Endothelial cell of umbilical vein (primary cell): ENCODE measurements around the gene GLCE. TPM values are rescaled to one million over a fixed set of nuclear protein-coding genes. Genes with fewer than 3 reads are reported as not detected.

Source experiments
- BruUV-seq: library from RNA; stranded (reverse); fragments of 400-500 nt; replicated peaks from 2 replicates; lab custom pipeline; 2021; lab: Mats Ljungman, UMichigan
- CTCF ChIA-PET: fragments of 300-600, 350-600 bp; sonication (Branson Sonifier 250); formaldehyde crosslinking; loops from one replicate; lab custom pipeline; 2021; ENCODE audit warnings: antibody characterized with exemption, inconsistent platforms; lab: Charles Lee
- POLR2A ChIA-PET: fragments of 300-600, 350-600 bp; sonication (Branson Sonifier 250); formaldehyde crosslinking; loops from one replicate; lab custom pipeline; 2021; ENCODE audit warnings: antibody characterized with exemption, inconsistent platforms; lab: Charles Lee
- DNase-seq: peaks from one replicate; pipeline ENCODE4 v3.0.0-alpha.2; 2011; ENCODE audit warnings: low read depth, low spot score
- FAIRE-seq: peaks from 2 replicates; lab custom pipeline; 2011; peaks lifted over from hg19 to GRCh38; lab: Jason Lieb, UNC
- H2AFZ ChIP-seq: 2 replicates; pipeline ENCODE4 v1.6.0; 2012; ENCODE audit warnings: low read depth, low read length, control low read depth, inconsistent platforms
- H3K27ac ChIP-seq: 2 replicates; pipeline ENCODE4 v1.5.1; 2011; ENCODE audit warnings: low read depth, mild to moderate bottlenecking, control low read depth, low read length, moderate library complexity; ENCODE audit not compliant: insufficient read depth
- H3K27me3 ChIP-seq, 2 experiments: 2 replicates each; pipeline versions ENCODE4 v1.6.0 to v1.6.1; 2011; ENCODE audit warnings: low read length in 2 of 2, mixed read lengths in 1 of 2; ENCODE audit not compliant: control insufficient read depth in 2 of 2, insufficient read depth in 2 of 2
- H3K36me3 ChIP-seq, 2 experiments: 2 replicates in 1 of 2; 3 replicates in 1 of 2; pipeline ENCODE4 v1.5.1; 2011; ENCODE audit warnings: low read length in 2 of 2, mild to moderate bottlenecking in 1 of 2, moderate library complexity in 1 of 2; ENCODE audit not compliant: control insufficient read depth in 2 of 2, insufficient read depth in 2 of 2; ENCODE audit errors: extremely low read depth in 1 of 2
- H3K4me1 ChIP-seq: 3 replicates; pipeline ENCODE4 v1.5.1; 2011; ENCODE audit warnings: mild to moderate bottlenecking, low read length; ENCODE audit not compliant: control insufficient read depth, insufficient read depth; ENCODE audit errors: extremely low read depth
- H3K4me2 ChIP-seq: 2 replicates; pipeline ENCODE4 v1.6.1; 2011; ENCODE audit warnings: low read length, control low read depth, mixed read lengths; ENCODE audit not compliant: insufficient read depth
- H3K4me3 ChIP-seq, 3 experiments: fragments of 200-600 bp in 1 of 3; sonication (generic), shearing (Covaris generic) in 1 of 3; replicated peaks in 1 of 3; 2 replicates each; pipeline ENCODE4 v1.5.1; 2011 to 2016; ENCODE audit warnings: control low read depth in 3 of 3, low read length in 3 of 3, mild to moderate bottlenecking in 2 of 3, inconsistent platforms in 1 of 3, low read depth in 1 of 3, moderate library complexity in 1 of 3; ENCODE audit not compliant: insufficient read depth in 1 of 3
- H3K79me2 ChIP-seq: 2 replicates; pipeline ENCODE4 v1.6.0; 2012; ENCODE audit warnings: low read length, inconsistent platforms; ENCODE audit not compliant: control insufficient read depth, insufficient read depth
- H3K9ac ChIP-seq: replicated peaks from 2 replicates; pipeline ENCODE3; 2011; ENCODE audit warnings: low read length, control low read depth; ENCODE audit not compliant: insufficient read depth; ENCODE audit errors: extremely low read depth
- H3K9me1 ChIP-seq: replicated peaks from 3 replicates; pipeline ENCODE4 v1.6.0; 2011; ENCODE audit warnings: mild to moderate bottlenecking, low read length; ENCODE audit not compliant: control insufficient read depth, insufficient read depth; ENCODE audit errors: extremely low read depth
- H3K9me3 ChIP-seq: replicated peaks from 2 replicates; pipeline ENCODE4 v1.5.1; 2012; ENCODE audit warnings: low read length, inconsistent platforms; ENCODE audit not compliant: control insufficient read depth, insufficient read depth
- H4K20me1 ChIP-seq: replicated peaks from 2 replicates; pipeline ENCODE3; 2011; ENCODE audit warnings: mild to moderate bottlenecking, low read length; ENCODE audit not compliant: control insufficient read depth, insufficient read depth; ENCODE audit errors: extremely low read depth
- EZH2 ChIP-seq: IDR thresholded peaks from 2 replicates; pipeline ENCODE4 v1.6.1; 2012; ENCODE audit warnings: borderline replicate concordance, low read depth, mild to moderate bottlenecking, moderate library complexity, low read length, inconsistent platforms; ENCODE audit not compliant: severe bottlenecking
- FOS ChIP-seq: IDR thresholded peaks from 2 replicates; pipeline ENCODE4 v1.6.1; 2011; ENCODE audit warnings: mild to moderate bottlenecking, low read length, moderate library complexity, borderline replicate concordance; ENCODE audit not compliant: insufficient read depth
- GATA2 ChIP-seq: IDR thresholded peaks from 2 replicates; pipeline ENCODE4 v1.7.0; 2011; ENCODE audit warnings: low read depth, mild to moderate bottlenecking, moderate library complexity, mixed read lengths, low read length; ENCODE audit not compliant: insufficient read length, insufficient read depth
- JUN ChIP-seq: IDR thresholded peaks from 2 replicates; pipeline ENCODE4 v1.6.1; 2011; ENCODE audit warnings: borderline replicate concordance, low read depth; ENCODE audit not compliant: insufficient read length, insufficient read depth
- MYC ChIP-seq: IDR thresholded peaks from one replicate; pipeline ENCODE4 v1.6.1; 2011; ENCODE audit warnings: mild to moderate bottlenecking, low read depth, low read length
- POLR2A ChIP-seq: IDR thresholded peaks from 2 replicates; pipeline ENCODE4 v1.6.1; 2012; ENCODE audit warnings: low read depth, mild to moderate bottlenecking, control low read depth, low read length
- POLR2AphosphoS5 ChIP-seq: IDR thresholded peaks from 2 replicates; pipeline ENCODE4 v1.6.1; 2012; ENCODE audit warnings: low read depth, mild to moderate bottlenecking, control low read depth, low read length, moderate library complexity; ENCODE audit not compliant: insufficient read depth
- dilution Hi-C: fragments of 300-500 bp; cut with MboI; formaldehyde crosslinking; loops from one replicate; pipeline ENCODE4 v1.15.0; 2019; ENCODE audit warnings: low sequenced_read_pairs; ENCODE audit not compliant: extremely low pct_ligation_motif_present
- intact Hi-C: fragments of 100-400 bp; cut with micrococcal nuclease; formaldehyde crosslinking; loops from one replicate; pipeline ENCODE4 v1.10.0; 2022
- polyA plus RNA-seq, 4 experiments: library from polyadenylated mRNA; depleted of rRNA in 3 of 4; stranded (reverse) in 3 of 4; unstranded in 1 of 4; fragments of >200 nt; gene quantifications; 2 replicates each; pipeline versions ENCODE4 v1.2.1 to v1.2.3, GENCODE V29; 2011 to 2012; ENCODE audit warnings: missing spikeins in 1 of 4
- total RNA-seq: library from RNA; stranded (reverse); gene quantifications from 2 replicates; pipeline ENCODE4 v1.2.3, GENCODE V29; 2021
- TF ChIP-seq, protein P1 (sequence below), 2 donors: IDR thresholded peaks; 1 replicate in 1 of 2; 2 replicates in 1 of 2; pipeline ENCODE4 v1.5.1; 2011; ENCODE audit warnings: low read length in 2 of 2, mild to moderate bottlenecking in 2 of 2, moderate library complexity in 2 of 2, control low read depth in 1 of 2, inconsistent platforms in 1 of 2, low read depth in 1 of 2; ENCODE audit not compliant: insufficient read depth in 1 of 2; ENCODE audit errors: extremely low read depth in 1 of 2
- TF ChIP-seq, protein P2 (sequence below): IDR thresholded peaks from 2 replicates; pipeline ENCODE4 v1.6.1; 2011; ENCODE audit not compliant: insufficient read depth, insufficient read length

Gene GLCE
- total and polyA plus RNA-seq, 2 donors (not counting 3 experiments of a cell fraction or from before 2014, with no cell fraction given): 48.1 to 86.6 TPM

DNA sequence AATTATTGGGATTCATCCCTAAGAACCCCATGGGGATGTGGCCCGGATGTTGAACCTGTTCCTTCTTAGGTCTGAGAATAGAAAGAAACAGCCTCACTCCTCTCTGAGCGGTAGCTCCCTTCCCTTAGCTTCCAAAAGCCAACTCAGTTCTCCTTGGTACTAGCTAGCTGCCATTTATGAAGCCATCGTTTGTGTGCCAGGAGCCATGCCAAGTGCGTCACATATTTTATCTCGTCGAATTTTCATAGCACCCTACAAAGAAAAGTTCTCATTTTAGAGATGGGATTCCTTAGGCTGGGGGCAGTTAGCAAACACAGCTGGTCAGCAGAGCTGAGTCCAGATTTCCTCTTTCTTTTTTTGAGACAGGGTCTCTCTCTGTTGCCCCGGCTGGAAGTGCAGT, 45.4 kb upstream of the GLCE start:
- no peaks in the 10 kb centered on the region for H3K9me3 ChIP-seq
- H4K20me1 ChIP-seq: no peaks in the 10 kb centered on the region
- DNase-seq (no peak), FAIRE-seq (no peak)
- TF ChIP-seq MYC: no peak
- TF ChIP-seq, protein P1, sequence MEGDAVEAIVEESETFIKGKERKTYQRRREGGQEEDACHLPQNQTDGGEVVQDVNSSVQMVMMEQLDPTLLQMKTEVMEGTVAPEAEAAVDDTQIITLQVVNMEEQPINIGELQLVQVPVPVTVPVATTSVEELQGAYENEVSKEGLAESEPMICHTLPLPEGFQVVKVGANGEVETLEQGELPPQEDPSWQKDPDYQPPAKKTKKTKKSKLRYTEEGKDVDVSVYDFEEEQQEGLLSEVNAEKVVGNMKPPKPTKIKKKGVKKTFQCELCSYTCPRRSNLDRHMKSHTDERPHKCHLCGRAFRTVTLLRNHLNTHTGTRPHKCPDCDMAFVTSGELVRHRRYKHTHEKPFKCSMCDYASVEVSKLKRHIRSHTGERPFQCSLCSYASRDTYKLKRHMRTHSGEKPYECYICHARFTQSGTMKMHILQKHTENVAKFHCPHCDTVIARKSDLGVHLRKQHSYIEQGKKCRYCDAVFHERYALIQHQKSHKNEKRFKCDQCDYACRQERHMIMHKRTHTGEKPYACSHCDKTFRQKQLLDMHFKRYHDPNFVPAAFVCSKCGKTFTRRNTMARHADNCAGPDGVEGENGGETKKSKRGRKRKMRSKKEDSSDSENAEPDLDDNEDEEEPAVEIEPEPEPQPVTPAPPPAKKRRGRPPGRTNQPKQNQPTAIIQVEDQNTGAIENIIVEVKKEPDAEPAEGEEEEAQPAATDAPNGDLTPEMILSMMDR (IDR thresholded peaks at IDR 0.05; ENCODE audit: extremely low read depth in 1 of 2, insufficient read depth in 1 of 2, low read depth in 1 of 2, low read length in 2 of 2): no peak
- no peak for TF ChIP-seq POLR2AphosphoS5
- TF ChIP-seq, protein P2, sequence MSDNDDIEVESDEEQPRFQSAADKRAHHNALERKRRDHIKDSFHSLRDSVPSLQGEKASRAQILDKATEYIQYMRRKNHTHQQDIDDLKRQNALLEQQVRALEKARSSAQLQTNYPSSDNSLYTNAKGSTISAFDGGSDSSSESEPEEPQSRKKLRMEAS: no peak
- TF ChIP-seq FOS: no peak
- TF ChIP-seq POLR2A: no peak
- no peak for TF ChIP-seq EZH2
- TF ChIP-seq GATA2: no peak
- no peak for TF ChIP-seq JUN
- H3K9ac ChIP-seq: no peak overlapping the region
- H3K79me2 ChIP-seq: no peaks in the 10 kb centered on the region
- intact Hi-C loops (no loop called here), dilution Hi-C loops (no loop called here)
- no peak overlapping the region for H3K27ac ChIP-seq
- peaks cover 34 to 44% of the 10 kb centered on the region in 2 experiments for H3K27me3 ChIP-seq
- no peaks in the 10 kb centered on the region for H3K4me1 ChIP-seq
- H3K4me3 ChIP-seq: no peak overlapping the region
- no peaks in the 10 kb centered on the region for H3K9me1 ChIP-seq
- no peaks in the 10 kb centered on the region for H3K36me3 ChIP-seq
- BruUV-seq: no TSS peak
- H2AFZ ChIP-seq: no peak overlapping the region
- H3K4me2 ChIP-seq: no peak overlapping the region
- POLR2A ChIA-PET: no interaction called here
- CTCF ChIA-PET: interaction anchor here (1.1 kb wide), 1 partner anchor 279 kb away, joined by 3 read pairs; no protein-coding TSS in a partner anchor
